Sigmoid colon (tissue), 3 donors: ENCODE results near the gene TNNC1.

Experiments
- CTCF ChIP-seq, 4 experiments: fragments of 450-650 bp in 3 of 4; fragments of 200-600 bp in 1 of 4; IDR thresholded peaks; one replicate each; pipeline ENCODE4 v1.5.1; 2016 to 2019; ENCODE audit warnings: antibody characterized with exemption in 4 of 4, mild to moderate bottlenecking in 3 of 4, moderate library complexity in 2 of 4
- POLR2A ChIP-seq, 2 donors: fragments of 450-650 bp; IDR thresholded peaks; one replicate each; pipeline ENCODE4 v1.6.1; 2016; ENCODE audit warnings: antibody characterized with exemption in 2 of 2, mild to moderate bottlenecking in 2 of 2, moderate library complexity in 2 of 2

- TF ChIP-seq POLR2A (IDR thresholded peaks at IDR 0.05) (no peak), CTCF (IDR thresholded peaks at IDR 0.05) (no peak)
Measured at GRCh38 chr3:52479037-52479876, 25.4 kb upstream of the TNNC1 start.
